GM19467 (cell line): ENCODE results near the gene GIN1.
"Not testable (repeated sequence)": the region's sequence is repeated elsewhere in the genome, so short reads cannot be mapped to it uniquely, and the experiment has no call there.

Source experiments
- ATAC-seq: cut with Tn5 transposase; IDR thresholded peaks from one replicate; pipeline ENCODE4 v1.9.1; 2021; ENCODE audit warnings: mild to moderate bottlenecking, moderate library complexity; ENCODE audit not compliant: unreplicated experiment

The GIN1 gene

GRCh38 chr5:103111468-103111867 is 8.5 kb downstream of the GIN1 start:
- no peak for ATAC-seq

- ATAC-seq: no peak
Observed at GRCh38 chr5:103110403-103110802, 9.5 kb downstream of the GIN1 start.

- no peak for ATAC-seq
Observed at GRCh38 chr5:103109277-103109676, 10.7 kb downstream of the GIN1 start.

DNA sequence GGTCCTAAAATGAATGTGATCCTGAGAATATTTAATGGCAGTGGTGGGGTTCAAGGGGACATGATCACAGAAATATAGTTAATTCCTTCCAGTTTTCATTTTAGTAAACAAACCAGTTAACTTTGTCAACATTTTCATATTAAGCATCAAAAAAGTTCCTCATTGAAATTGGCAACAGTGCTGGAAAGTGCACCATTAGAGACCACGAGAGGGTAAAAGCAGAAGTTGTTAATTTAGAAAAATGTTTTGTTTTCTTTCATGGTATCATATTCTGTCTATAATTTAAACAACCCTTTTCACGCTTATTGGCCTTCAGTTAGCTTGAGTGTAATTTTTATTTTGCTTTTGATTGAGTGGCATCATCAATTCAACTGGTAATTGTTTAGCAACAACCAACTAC is 11.9 kb downstream of the GIN1 start:
- no peak for ATAC-seq

- ATAC-seq: no peak
Observed at GRCh38 chr5:103102234-103102633, 17.7 kb downstream of the GIN1 start.

GRCh38 chr5:103101079-103101750 is 18.7 kb downstream of the GIN1 start:
- ATAC-seq: no peak

DNA sequence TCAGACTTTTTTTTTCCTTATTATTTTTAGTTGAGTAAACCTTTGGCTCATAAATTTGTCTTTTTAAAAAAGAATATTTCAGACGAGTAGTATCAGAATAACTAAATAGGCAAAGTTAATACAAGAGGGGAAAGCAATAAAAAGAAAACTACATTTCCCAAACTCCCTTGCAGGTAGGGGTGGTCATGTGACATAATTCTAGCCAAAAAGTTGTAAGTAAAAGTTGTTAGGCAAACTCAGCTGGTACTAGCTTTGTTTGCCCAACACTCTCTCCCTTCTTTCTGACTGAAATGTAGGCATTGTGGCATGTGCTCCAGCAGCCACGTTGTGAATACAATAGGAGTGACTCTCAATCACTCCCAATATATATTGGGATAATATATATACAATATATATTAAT is 20.9 kb downstream of the GIN1 start:
- ATAC-seq: no peak

GRCh38 chr5:103094737-103095136 is 25.2 kb downstream of the GIN1 start:
- ATAC-seq: no peak

- no peak for ATAC-seq
Observed at GRCh38 chr5:103093727-103094126, 26.2 kb downstream of the GIN1 start.

GRCh38 chr5:103092676-103093075 is 27.3 kb downstream of the GIN1 start:
- no peak for ATAC-seq

- ATAC-seq: no peak
Observed at GRCh38 chr5:103090791-103091190, 29.1 kb downstream of the GIN1 start.

- ATAC-seq: no peak
Observed at GRCh38 chr5:103089272-103089671, 30.7 kb downstream of the GIN1 start.

- ATAC-seq: no peak
Observed at GRCh38 chr5:103086547-103086946, 33.4 kb downstream of the GIN1 start.

GRCh38 chr5:103079796-103080195 is 40.1 kb downstream of the GIN1 start:
- ATAC-seq: no peak

DNA sequence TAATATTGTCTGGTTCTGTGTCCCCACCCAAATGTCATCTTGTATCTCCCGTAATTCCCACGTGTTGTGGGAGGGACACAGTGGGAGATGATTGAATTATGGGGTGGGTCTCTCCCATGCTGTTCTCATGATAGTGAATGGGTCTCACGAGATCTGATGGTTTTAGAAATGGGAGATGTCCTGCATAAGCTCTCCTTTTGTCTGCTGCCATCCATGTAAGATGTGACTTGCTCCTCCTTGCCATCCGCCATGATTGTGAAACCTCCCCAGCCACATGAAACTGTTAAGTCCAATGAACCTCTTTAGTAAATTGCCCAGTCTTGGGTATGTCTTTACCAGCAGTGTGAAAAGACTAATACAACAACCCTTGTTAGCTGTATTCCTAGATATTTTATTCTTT is 44.5 kb downstream of the GIN1 start:
- ATAC-seq: no peak

GRCh38 chr5:103073500-103073899 is 46.4 kb downstream of the GIN1 start:
- ATAC-seq: not testable (repeated sequence)

GRCh38 chr5:103066326-103066725 is 53.6 kb downstream of the GIN1 start:
- ATAC-seq: no peak

GRCh38 chr5:103060424-103060954 is 59.4 kb downstream of the GIN1 start:
- no peak for ATAC-seq

DNA sequence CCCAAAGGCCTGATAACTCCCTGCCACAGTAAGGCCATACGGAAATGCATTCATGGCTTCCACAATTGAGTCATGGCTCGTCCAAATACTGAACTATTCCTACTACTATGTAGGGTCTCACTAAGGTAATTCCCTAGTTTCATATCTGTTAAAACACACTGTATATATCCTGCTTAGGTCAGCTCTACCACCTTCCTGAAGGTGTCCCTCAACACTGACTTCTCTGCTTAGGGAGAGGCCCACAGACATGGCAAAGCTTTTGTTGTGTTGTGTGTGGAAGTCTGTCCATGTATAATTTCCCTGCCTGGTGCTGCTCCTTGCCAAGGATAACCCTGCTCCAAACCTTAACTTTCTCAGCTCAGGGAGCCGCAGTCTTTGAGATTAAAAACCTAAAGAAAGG is 60.4 kb downstream of the GIN1 start:
- ATAC-seq: no peak

- no peak for ATAC-seq
Observed at GRCh38 chr5:103057208-103058130, 62.5 kb downstream of the GIN1 start.

- not testable (repeated sequence) for ATAC-seq
Observed at GRCh38 chr5:103046706-103047105, 73.2 kb downstream of the GIN1 start.
